SK-N-SH (cell line): ENCODE data around the gene SPATA13.

Experiments
- CHD2 ChIP-seq: fragments of 150-350 bp; IDR thresholded peaks from 2 replicates; pipeline ENCODE4 v1.6.1; 2018; ENCODE audit warnings: low read length; ENCODE audit not compliant: partially characterized antibody
- CTCF ChIP-seq: fragments of 200-600 bp; sonication (generic); IDR thresholded peaks from 2 replicates; pipeline ENCODE4 v1.6.1; 2017; ENCODE audit warnings: antibody characterized with exemption, mild to moderate bottlenecking, moderate library complexity
- EZH2phosphoT487 ChIP-seq: fragments of 200-600 bp; sonication (generic); IDR thresholded peaks from 2 replicates; pipeline ENCODE4 v1.6.1; 2017; ENCODE audit warnings: low read depth, mixed run types, mild to moderate bottlenecking, antibody characterized with exemption, moderate library complexity, borderline replicate concordance
- FOSL2 ChIP-seq: IDR thresholded peaks from 2 replicates; pipeline ENCODE4 v1.4.0; 2012; ENCODE audit warnings: low read depth, mild to moderate bottlenecking, moderate library complexity, borderline replicate concordance
- FOXM1 ChIP-seq: IDR thresholded peaks from 2 replicates; pipeline ENCODE4 v1.4.0; 2012; ENCODE audit warnings: low read depth, mild to moderate bottlenecking
- NFIC ChIP-seq: IDR thresholded peaks from 2 replicates; pipeline ENCODE4 v1.4.0; 2012; ENCODE audit warnings: borderline replicate concordance
- PBX3 ChIP-seq: IDR thresholded peaks from 2 replicates; pipeline ENCODE4; 2012
- POLR2AphosphoS5 ChIP-seq: IDR thresholded peaks from 2 replicates; pipeline ENCODE4 v1.6.1; 2012; ENCODE audit warnings: low read depth, low read length
- RAD21 ChIP-seq: IDR thresholded peaks from 2 replicates; pipeline ENCODE4 v1.6.1; 2012; ENCODE audit warnings: mild to moderate bottlenecking, low read length
- RCOR1 ChIP-seq: fragments of 150-350 bp; IDR thresholded peaks from 2 replicates; pipeline ENCODE4 v1.6.1; 2017; ENCODE audit warnings: antibody characterized with exemption, low read length
- RFX5 ChIP-seq: IDR thresholded peaks from 2 replicates; pipeline ENCODE4 v1.6.1; 2012; ENCODE audit warnings: mild to moderate bottlenecking, improper control_type of control experiment, low read length
- TAF1 ChIP-seq: IDR thresholded peaks from 2 replicates; pipeline ENCODE4 v1.6.1; 2012; ENCODE audit warnings: low read depth, mild to moderate bottlenecking, low read length, moderate library complexity, borderline replicate concordance
- TCF12 ChIP-seq: IDR thresholded peaks from 2 replicates; pipeline ENCODE4 v1.4.0; 2012
- TF ChIP-seq, protein P1 (sequence below): IDR thresholded peaks from 2 replicates; pipeline ENCODE4 v1.4.0; 2012; ENCODE audit warnings: low read depth

DNA sequence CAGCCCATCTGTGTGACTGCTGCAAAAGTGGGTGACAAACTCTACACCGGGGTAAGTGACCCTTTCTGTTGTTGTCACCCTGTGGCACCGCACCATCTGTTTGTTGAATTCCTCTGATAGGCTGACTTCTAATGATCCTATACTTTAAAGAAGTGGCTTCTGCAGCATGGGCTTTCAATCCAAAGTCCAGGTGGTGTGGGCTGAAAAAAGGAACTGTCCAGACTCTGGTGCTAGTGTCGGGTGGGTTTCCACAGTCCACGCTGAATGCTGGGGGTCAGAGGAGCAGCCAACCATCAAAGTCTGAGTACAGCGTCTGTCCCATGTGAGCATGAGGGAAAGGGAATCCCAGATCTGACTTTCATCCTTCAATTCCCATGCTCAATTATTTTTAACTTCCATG, 31.6 kb upstream of the SPATA13 start:
- TF ChIP-seq, protein P1, sequence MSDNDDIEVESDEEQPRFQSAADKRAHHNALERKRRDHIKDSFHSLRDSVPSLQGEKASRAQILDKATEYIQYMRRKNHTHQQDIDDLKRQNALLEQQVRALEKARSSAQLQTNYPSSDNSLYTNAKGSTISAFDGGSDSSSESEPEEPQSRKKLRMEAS: no peak
- TF ChIP-seq CTCF (no peak), FOXM1 (no peak), RCOR1 (no peak), RAD21 (no peak), FOSL2 (no peak), RFX5 (no peak), NFIC (no peak), PBX3 (no peak), TAF1 (no peak), EZH2phosphoT487 (no peak), TCF12 (no peak), POLR2AphosphoS5 (no peak), CHD2 (no peak)
